OCI-LY7 (cell line): ENCODE data around the gene CST11.

Experiments
- CTCF ChIP-seq: fragments of 200-600 bp; sonication (generic); conservative IDR thresholded peaks from 2 replicates; pipeline ENCODE4 v1.5.1; 2014; ENCODE audit warnings: mild to moderate bottlenecking, antibody characterized with exemption, low read length, moderate library complexity, mixed read lengths
- EZH2phosphoT487 ChIP-seq: fragments of 200-600 bp; sonication (generic); IDR thresholded peaks from 2 replicates; pipeline ENCODE4 v1.6.1; 2018; ENCODE audit warnings: low read depth, borderline replicate concordance, mild to moderate bottlenecking, mixed run types, antibody characterized with exemption, low read length, moderate library complexity, mixed read lengths

- TF ChIP-seq CTCF, result no peak
- TF ChIP-seq EZH2phosphoT487, result no peak
Measured at GRCh38 chr20:23401051-23401450, 51.6 kb downstream of the CST11 start.
